HG02938 (cell line): ENCODE measurements around the gene STX1B.
"Not testable (repeated sequence)": the region's sequence is repeated elsewhere in the genome, so short reads cannot be mapped to it uniquely, and the experiment has no call there.

ENCODE experiments used
- ATAC-seq: cut with Tn5 transposase; IDR thresholded peaks from one replicate; pipeline ENCODE4 v1.9.1; 2021; ENCODE audit warnings: mild to moderate bottlenecking, moderate library complexity; ENCODE audit not compliant: unreplicated experiment

Gene STX1B

DNA sequence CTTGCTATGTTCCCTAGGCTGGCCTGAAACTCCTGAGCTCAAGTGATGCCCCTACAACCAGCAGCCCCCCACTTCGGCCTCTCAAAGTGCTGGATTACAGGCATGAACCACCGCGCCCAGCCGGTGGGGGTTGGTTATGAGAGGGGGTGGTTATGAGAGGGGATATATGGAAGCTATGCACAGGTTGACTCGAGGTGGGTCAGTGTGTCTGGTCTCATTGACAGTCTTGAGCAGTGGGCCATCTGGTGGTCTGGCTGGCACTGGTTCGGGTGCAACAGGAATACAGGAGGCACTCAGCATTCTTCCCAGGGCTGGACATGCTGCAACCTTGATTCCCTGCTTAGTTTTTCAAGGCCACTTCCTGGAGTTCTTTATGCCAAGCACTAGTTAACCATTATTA lies 5.6 kb upstream of the STX1B start:
- no peak for ATAC-seq

DNA sequence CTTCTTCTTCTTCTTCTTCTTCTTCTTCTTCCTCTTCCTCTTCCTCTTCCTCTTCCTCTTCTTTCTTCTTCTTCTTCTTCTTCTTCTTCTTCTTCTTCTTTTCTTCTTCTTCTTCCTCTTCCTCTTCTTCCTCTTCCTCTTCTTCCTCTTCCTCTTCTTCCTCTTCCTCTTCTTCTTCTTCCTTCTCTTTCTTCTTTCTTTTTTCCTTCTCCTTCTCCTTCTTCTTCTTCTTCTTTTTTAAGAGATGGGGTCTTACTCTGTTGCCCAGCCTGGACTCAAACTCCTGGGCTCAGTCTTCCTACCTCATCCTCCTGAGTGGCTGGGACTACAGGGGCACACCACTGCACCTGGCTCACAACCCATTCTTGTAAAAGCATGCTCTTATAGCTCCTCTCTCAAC lies 2.9 kb upstream of the STX1B start:
- ATAC-seq: not testable (repeated sequence)

DNA sequence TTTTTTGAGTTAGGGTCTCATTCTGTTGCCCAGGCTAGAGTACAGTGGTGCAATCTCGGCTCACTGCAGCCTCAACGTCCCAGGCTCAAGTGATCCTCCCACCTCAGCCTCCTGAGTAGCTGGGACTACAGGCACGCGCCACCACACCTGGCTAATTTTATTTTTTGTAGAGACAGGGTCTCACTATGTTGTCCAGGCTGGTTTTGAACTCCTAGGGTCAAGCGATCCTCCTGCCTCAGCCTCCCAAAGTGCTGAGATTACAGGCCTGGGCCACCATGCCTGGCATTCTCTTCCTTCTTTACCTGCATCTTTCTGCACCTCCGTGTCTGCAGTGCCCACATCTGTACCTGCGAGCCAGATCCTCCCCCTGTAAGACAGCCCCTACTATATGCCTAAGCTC lies 1.4 kb upstream of the STX1B start:
- ATAC-seq: not testable (repeated sequence)

DNA sequence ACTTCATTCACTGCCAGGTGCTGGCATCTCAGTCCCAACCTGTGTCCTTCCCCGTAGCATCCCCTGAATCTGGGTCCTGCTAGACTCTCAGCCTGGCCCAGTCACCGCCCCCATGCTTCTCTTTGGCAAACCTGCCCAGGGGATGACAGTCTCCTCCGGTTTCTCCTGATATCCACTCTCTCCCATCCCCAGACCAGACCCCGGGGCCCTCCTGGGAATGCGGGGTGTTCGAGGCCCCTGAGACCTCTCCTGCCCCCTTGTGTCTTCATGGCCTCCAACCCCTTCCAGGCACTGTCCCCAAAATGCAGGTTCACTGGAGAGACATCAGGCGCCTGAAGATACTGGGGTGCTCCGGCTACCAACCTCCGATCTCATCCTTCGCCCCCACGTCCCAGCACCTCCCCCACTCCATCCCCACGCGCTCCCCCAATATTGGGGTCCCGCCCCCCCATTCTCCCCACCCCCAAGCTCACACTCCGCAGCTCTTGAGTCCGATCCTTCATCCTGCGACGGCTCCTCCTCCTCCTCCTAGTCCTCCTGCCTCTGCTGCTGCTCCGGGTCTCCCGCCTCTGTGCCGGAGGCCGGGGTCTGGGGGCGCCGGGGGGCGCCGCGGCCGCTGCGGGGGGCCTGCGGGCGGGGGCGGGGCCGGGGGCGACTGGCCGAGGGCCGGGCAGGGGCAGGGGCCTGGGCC lies 399 bp downstream of the STX1B start:
- no peak for ATAC-seq

- ATAC-seq: no peak
Measured at GRCh38 chr16:31009120-31009519, 1.3 kb downstream of the STX1B start.

DNA sequence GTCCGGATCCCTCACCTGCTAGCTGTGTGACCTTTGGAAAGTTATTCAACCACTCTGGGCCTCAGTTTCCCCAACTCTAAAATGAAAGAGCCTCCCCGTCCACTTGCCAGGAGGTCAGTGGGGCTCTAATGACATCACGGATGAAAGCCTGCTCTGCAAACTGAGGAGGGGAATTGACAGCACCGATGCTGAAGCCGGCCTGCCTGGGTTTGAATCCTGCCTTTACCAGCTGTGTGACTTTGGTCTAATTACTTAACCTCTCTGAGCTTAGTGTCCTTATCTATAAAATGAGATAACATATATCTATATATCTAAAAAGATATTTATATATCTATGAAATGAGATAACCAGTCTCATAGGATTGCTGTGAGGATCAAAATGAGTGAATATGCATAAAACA lies 1.9 kb downstream of the STX1B start:
- no peak for ATAC-seq

- no peak for ATAC-seq
Measured at GRCh38 chr16:31008149-31008548, 2.3 kb downstream of the STX1B start.

- no peak for ATAC-seq
Measured at GRCh38 chr16:31007684-31008083, 2.8 kb downstream of the STX1B start.

DNA sequence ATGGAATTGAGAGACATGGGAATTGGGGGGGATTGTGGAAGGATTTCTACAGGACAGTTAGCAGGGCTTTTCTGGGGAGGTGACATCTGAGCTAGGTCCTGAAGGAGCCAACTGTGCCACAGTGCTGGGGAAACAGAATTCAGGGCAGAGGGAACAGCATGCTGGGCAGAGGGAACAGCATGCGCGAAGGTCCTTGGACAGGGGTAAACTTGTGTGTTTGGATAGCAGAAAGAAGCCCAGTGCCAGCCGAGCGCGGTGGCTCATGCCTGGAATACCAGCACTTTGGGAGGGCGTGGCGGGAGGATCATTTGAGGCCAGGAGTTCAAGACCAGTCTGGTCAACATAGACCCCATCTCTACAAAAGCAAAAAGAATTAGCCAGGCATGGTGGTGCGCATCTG lies 3.8 kb downstream of the STX1B start:
- ATAC-seq: no peak

GRCh38 chr16:31006086-31006385 lies 4.4 kb downstream of the STX1B start:
- no peak for ATAC-seq

DNA sequence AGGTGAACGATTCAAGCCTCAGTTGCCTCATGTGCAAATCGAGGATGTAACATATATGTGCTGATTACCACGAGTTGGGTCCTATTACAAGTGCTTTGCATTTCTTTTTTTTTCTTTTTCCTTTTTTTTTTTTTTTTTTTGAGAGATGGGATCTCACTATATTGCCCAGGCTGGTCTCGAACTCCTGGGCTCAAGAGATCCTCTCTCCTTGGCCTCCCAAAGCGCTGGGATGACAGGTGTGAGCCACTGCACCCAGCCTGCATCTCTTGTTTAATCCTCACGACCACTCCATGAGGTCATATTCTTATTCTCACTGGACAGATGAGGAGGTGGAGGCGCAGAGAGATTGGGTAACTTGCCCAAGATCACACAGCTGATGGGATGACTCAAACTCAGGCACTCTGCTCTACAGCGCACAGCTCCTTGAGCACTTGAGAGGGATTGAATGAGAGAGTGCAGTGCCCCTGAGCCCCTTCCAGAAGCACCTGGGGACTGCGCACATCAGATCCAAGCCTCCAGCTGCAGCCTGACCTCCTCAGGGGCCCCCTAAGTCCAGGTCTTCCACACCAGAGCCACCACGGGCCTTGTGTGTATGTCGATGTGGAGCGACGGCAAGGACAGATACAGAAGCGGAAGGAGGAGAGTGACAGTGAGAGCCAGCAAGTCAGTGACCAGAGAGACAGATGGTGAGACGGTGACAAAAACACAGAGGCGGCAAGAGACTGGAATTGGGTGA lies 4.9 kb downstream of the STX1B start:
- no peak for ATAC-seq

DNA sequence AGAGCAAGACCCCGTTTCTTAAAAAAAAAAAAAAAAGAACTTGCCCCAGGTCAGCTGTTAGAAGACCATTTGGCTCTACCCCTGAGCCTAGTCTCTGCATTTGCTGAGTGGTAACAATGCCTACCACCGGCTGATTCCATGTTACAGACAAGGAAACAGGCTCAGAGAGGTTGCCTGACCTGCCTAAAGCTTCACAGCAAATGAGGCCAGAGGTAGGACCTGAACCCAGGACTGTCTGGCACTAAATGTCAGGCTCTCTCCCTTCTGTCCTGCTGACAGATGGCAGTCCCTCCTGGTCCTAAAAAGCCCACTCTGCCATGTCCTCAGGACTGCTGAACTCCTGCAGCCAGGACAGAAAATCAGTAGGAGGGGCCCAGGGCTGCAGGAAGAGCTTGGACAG lies 5.8 kb downstream of the STX1B start:
- no peak for ATAC-seq

GRCh38 chr16:31003744-31004143 lies 6.7 kb downstream of the STX1B start:
- ATAC-seq: no peak

GRCh38 chr16:31002862-31003341 lies 7.5 kb downstream of the STX1B start:
- ATAC-seq: no peak

DNA sequence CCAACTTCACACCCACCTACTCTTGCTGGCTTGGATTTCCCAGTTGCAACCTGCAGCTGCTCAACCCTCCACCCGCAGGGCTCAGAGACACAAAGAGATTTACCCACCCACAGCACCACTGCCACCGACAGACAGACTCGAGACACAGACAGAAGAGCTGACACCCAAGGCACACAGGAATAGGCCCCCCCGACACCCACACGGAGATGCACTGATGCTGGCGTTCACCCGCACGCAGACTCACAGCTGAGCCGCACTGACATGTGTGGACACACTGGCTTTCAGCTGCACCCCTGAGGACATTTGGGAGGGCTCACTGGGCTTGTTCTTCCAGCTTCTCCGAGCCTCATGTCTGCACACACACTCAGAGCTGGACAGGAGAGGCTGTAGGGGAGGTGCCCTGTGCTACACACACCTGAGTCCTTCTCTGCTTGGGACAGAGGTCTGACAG lies 8.2 kb downstream of the STX1B start:
- ATAC-seq: no peak

GRCh38 chr16:31001507-31002249 lies 8.8 kb downstream of the STX1B start:
- ATAC-seq: no peak

DNA sequence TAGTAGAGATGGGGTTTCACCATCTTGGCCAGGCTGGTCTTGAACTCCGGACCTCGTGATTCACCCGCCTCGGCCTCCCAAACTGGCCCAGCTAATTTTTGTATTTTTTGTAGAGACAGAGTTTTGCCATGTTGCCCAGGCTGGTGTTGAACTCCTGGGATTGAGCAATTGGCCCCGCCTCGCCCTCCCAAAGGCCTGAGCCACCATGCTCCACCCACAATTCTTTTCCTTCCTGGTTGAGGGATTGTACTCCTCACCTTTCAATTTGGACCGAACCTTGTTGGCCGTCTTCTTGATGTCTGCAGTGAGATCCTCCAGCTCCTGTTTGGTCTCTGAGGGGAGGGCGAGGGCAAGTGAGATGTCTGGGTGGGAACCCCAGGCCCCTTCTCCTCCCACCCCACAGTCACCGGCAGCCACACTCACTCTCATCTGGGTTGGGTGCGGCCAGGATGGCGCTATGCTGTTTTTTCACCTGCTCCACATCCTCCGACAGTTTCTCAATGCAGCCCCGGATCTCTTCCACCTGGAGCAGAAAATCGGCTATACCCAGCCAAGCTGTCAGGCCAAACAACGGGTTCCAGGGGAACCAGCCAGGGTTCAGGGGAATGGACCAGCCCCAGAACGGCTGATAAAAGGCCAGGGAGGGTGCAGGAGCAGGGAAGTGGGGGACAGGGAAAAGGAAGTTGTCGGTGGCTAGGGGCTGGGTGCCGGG lies 9.6 kb downstream of the STX1B start:
- ATAC-seq: no peak

- no peak for ATAC-seq
Measured at GRCh38 chr16:30998852-30999761, 11.3 kb downstream of the STX1B start.

- ATAC-seq: no peak
Measured at GRCh38 chr16:30997725-30998711, 12.4 kb downstream of the STX1B start.
